Left kidney (tissue), 8 donors: ENCODE data around the gene DNAJB11. TPM values are rescaled to one million over a fixed set of nuclear protein-coding genes. Genes with fewer than 3 reads are reported as not detected.
"Not testable (repeated sequence)": the region's sequence is repeated elsewhere in the genome, so short reads cannot be mapped to it uniquely, and the experiment has no call there.

Experiments used
- DNase-seq: peaks from one replicate; pipeline ENCODE4 v3.0.0-alpha.2; 2013
- long read RNA-seq, 8 donors: transcript quantifications; one replicate each; lab custom pipeline, GENCODE V29; 2026
- polyA plus RNA-seq: library from polyadenylated mRNA; unstranded; fragments of 120-200 nt; gene quantifications from one replicate; pipeline ENCODE4 v1.2.1, GENCODE V29; 2013; ENCODE audit not compliant: insufficient read length

The DNAJB11 gene
- 74.6 TPM for polyA plus RNA-seq
- long read RNA-seq, donor 1, full-length matches to known transcripts, result 31 of 41 reads
- long read RNA-seq, donor 1, partial matches to known transcripts, result 10 of 41 reads
- long read RNA-seq, donor 1, other reads (novel, unspliced or antisense), result 0 of 41 reads
- long read RNA-seq, donor 2, full-length matches to known transcripts, result 27 of 37 reads
- long read RNA-seq, donor 2, partial matches to known transcripts, result 10 of 37 reads
- long read RNA-seq, donor 2, other reads (novel, unspliced or antisense), result 0 of 37 reads
- long read RNA-seq, donor 3, full-length matches to known transcripts, result 21 of 29 reads
- long read RNA-seq, donor 3, partial matches to known transcripts, result 8 of 29 reads
- long read RNA-seq, donor 3, other reads (novel, unspliced or antisense), result 0 of 29 reads
- long read RNA-seq, donor 4, partial matches to known transcripts, result 0 of 1 reads
- long read RNA-seq, donor 4, other reads (novel, unspliced or antisense), result 0 of 1 reads
- long read RNA-seq, donor 5, full-length matches to known transcripts, result 55 of 68 reads
- long read RNA-seq, donor 5, partial matches to known transcripts, result 13 of 68 reads
- long read RNA-seq, donor 5, other reads (novel, unspliced or antisense), result 0 of 68 reads
- long read RNA-seq, donor 6, full-length matches to known transcripts, result 24 of 40 reads
- long read RNA-seq, donor 6, partial matches to known transcripts, result 16 of 40 reads
- long read RNA-seq, donor 6, other reads (novel, unspliced or antisense), result 0 of 40 reads
- long read RNA-seq, donor 7, full-length matches to known transcripts, result 28 of 49 reads
- long read RNA-seq, donor 7, partial matches to known transcripts, result 21 of 49 reads
- long read RNA-seq, donor 7, other reads (novel, unspliced or antisense), result 0 of 49 reads
- long read RNA-seq, donor 8, transcript DNAJB11-201 (10 exons, 1,688 nt), result major isoform, 17 of 17 reads
- long read RNA-seq, donor 8, partial matches to known transcripts, result 0 of 17 reads
- long read RNA-seq, donor 8, other reads (novel, unspliced or antisense), result 0 of 17 reads

DNA sequence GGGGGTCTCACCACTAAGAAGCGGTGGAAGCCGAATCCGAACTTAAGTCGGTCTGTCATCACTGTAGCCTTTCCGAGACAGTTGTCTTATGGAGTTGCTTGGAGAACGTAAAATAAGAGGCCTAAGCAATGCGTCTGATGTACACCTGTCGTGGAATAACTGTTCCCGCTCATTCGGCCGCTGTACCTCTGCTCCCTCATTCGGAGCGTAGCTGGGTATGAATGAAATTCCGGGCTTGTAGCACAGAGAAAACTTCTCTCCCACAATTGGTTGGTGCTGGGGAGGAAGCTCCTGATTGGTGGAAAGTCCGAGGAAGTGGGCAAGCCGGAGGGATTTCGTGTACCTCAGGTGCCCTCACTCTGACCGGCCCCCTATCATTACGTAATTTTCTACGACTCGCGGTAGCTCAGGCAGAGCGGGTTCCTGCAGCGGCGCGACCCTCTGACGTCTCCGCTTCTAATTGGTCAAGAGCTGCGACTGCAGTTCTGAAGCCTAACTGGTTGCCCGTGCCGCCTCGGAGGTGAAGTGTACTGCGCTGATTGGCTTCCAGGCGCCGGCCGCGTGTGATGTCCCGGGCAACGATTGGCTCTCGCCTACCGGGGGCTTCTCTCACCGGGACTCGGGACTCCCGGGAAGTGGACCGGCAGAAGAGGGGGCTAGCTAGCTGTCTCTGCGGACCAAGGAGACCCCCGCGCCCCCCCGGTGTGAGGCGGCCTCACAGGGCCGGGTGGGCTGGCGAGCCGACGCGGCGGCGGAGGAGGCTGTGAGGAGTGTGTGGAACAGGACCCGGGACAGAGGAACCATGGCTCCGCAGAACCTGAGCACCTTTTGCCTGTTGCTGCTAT is at the start of gene DNAJB11:
Gene DNAJB11, plus strand, starts transcription at position 625 of the 845 bp plus-strand sequence. Its CDS starts 178 bp downstream, at position 803.
- DNase-seq, result peak; percentile 99

DNA sequence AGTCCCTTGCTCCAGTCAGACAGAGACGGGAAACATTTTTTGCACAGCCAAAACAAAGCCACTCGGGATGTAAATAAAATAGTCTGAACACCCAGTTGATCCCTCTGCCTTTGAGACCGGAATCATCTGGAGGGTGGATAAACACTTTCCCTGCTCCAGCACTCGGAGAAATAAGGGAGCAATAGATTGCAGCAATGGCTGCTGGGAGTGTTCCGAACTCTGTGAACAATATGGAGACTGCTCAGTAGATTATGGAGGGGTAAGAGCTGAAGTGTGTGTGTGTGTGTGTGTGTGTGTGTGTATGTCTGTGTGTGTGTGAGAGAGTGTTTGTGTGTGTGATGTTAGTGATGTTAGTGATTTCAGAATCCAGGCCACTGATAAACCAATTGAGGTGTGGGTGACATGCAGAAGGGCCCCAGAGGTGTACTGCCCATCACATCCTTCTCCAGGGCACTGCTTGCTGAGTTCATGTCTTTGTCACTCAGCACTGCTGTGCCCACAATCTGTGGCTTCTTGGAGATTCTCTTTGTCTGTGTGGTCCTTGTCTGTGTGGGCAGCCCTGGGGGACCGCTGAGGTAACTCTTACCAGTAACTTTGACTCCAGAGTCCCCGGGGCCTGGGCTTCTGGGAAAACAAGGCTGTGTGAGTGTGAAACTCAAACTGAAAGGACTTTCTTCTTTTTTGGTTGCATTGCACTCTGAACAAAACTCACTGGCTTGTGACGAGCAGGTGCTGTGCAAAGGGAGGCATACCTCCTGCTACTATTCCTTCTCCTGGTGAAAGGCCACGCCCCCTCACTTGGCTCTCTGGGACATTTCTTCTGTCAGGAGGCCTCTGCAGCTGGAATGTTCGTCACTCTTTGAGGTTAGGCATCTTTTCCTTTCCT is 49.3 kb upstream of the DNAJB11 start:
- DNase-seq, result peak; percentile 52

DNA sequence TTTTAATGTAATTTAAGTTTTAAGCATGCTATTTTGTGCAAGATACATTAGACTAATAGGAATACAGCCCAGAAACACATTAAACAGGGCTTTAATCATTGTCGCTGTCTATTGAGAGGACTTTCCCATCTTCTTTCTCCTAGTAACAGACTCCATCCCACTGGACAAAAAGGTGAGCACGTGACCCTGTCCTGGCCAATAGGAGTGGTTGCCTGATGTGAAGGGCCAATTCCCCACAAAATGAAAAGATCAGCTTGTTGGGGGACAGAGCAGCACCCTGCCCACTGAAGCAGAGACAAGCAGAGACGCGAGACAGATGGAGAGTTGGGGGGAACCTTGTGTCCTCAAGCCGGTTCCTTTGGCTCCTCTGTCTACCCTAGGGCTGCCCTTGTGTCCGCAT is 47.5 kb upstream of the DNAJB11 start:
- no peak for DNase-seq

DNA sequence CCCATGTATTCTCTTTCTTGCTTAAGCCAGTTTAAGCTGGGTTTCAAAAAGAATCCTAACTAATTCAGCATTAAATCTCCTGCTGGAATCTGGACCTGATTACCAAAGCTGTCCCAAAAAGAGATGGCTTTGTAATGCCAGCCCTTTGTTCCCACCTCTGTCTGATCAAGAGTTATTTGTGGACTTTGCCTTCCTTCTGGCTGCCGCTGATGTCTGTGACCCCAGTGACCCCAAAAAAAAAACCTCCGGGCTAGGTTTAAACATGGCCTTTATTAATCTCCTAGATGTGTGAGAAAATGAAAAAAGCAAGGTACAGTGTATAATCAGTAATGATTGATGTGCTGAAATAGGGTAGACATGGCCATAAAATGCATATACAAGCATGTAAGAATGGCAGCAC is 47.1 kb upstream of the DNAJB11 start:
- DNase-seq, result no peak

DNA sequence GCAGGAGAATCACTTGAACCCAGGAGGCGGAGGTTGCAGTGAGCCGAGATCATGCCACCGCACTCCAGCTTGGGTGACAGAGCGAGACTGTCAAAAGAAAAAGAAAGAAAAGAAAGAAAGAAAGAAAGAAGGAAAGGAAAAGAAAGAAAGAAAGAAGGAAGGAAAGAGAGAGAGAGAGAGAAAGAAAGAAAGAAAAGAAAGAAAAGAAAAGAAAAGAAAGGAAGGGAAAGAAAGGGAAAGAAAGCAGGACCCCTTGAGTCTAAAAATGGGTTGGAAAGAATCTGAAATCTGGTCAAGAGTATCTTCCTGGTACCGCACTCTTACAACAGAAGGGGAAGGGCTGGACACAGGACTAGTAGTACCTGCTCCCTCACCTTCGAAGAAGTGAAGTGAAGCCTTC is 45.9 kb upstream of the DNAJB11 start:
- no peak for DNase-seq

DNA sequence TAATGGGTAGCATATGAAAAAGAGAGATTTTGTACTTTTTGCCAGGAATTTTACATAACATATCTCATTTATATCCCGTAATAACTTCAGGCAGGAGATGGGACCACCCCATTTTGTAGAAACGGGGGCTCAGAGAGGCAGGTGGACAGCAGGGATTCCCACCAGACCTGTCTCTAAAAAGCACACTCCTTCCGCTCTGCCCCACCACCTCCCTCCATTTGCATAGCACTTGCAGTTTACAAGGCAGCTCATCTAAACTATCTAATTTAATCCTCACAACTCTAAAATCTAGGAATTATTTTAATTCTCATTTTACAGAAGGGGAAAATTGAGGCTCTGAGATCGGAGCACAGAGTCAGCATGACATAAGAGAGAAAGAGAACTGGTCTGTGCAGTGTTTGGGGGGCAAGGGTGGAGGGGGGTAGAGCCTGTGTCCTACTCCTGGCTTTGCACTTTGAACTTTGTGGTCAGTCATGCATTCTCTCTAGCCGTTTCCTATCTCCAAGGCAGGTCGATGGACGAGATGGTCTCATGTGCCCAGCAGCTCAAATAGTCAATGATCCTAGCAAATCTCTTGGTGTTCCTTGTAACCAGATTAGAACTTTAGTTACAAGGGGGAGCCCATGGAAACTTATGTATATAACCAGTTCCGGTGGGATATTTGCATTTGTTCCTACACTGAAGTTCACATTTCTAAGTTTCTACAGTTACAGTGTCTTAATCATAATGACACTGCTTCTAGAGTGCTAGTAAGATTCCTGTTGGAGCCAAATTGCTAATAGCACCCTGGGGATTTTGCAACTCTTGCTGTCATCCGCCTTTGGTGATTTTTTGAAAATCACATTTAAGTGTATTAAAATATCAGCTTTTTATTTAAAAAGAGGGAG is 44.9 kb upstream of the DNAJB11 start:
- DNase-seq, result no peak

DNA sequence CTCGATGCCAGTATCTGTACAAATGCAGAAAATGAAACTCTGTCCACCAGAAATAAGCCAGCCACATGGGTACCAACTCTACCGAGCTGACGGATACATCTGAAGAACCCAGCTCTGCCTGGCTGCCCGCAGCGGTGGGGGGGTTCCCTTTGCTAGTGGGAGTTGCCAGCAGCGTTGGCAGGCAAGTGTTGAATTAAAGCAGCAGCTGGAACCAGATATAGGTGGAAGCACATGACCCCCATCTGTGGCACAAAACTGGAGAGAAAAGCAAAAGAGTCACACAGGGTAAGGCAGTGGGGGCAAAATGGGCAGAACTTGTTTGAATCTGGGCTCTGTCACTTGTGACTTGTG is 44.3 kb upstream of the DNAJB11 start:
- DNase-seq, result peak; percentile 70

DNA sequence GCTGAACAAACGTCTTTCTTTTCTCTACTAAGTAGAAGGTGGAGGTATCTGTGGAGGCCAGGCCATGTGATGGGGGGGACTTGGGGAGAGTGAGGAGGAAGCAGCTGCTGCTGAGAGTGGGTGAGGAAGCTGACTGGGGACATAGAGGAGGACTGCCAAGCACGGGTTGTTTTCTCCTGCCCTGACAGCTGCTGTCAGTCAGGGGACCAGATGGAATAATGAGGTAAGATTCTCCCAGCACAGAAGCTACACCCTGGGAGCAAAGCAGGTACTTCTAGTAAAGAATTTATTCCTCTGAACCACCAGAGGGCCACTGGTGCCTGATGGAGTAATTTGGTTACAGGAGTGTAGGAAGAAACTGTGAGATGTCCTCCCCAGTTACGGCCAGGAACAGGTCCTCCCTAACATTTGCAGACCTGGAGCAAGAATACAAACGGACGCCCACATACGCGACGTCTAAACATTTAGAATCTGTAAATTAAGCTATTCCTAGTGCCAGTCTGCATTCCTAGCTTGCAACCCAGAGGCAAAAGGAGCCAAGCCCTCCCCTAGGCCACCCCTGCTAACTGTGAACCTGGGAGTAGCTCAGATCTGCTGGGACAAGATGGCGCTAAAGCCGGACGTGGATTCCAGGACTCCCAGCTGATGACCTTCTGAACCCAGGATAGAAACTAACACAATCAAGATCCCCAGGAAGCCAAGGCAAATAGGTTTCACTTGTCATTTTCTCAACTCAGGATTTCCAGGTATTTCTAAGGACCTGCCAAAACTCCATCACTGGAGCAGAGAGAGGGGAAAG is 41.1 kb upstream of the DNAJB11 start:
- DNase-seq, result no peak

DNA sequence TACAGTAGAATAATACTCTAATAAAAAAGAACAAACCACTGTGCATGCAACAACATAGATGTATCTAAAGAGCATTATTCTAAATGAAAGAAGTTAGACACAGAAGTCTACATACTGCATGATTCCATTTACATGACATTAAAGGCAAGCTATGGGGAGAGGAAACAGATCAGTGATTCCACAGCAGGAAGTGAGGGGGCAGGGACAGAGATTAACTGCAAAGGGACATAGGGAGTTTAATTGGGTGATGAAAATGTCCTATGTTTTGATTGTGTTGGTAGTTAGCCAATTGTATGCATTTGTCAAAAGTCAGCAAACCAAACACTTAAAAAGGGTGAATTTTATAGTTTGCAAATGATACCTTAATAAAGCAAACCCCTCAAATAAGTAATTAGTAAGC is 40.1 kb upstream of the DNAJB11 start:
- no peak for DNase-seq

DNA sequence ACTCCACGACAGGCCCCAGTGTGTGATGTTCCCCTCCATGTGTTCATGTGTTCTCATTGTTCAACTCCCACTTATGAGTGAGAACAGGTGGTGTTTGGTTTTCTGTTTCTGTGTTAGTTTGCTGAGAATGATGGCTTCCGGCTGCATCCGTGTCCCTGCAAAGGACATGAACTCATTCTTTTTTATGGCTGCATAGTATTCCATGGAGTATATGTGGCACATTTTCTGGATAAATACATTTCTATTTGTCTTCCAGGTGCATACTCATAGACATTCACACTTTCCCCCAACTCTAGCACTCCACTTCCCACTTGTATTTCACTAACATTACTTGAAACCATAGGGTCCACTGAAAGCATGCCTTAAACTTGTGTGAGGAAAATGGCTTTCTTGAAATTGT is 38.8 kb upstream of the DNAJB11 start:
- not testable (repeated sequence) for DNase-seq

DNA sequence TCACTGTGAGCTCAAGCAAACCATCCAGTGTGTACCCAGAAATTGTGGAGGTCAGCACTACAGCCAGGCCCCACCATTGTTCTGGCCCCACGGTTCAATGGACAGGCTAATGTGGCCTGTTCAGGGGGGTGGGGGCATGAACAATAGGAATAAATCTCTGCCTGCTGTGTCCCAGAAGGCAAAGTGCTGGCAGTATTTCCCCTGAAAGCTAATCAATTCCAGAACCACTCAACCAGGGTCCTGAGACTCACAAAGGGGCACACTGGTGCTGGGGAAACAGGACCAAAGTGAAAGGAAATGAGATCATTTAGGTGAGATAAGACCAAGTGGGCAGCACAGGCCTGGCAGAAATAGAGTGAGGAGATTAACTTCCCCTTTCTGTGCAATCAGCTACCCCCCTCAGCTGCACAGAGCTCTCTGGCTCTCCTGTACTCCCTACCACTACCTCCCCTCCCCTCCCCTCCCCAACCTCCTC is 37.9 kb upstream of the DNAJB11 start:
- no peak for DNase-seq

DNA sequence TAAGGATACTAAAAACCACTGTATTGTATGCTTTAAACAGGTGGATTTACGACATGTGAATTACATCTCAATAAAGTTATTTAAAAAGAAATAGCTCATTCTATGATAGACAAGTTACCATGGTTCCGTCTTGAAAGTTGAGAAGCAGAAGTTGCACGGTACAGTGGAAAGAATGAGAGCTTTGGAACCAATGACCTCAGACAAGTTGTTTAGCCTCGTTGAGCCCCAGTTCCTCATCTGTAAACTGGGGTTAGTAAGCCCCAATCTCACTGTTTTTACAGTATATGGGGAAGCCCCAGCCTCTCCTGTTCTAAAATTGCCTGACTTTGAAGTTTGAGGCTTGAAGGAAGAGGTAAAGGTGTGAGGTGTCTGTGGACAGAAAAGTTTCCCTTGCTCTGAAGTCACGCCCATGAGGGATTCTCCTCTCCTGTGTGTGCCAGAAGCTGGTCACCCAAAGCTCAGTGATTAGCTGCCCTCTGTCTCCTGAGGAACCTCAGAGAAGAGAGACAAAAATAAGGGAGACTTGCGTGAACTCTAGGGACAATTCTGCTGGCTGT is 36.3 kb upstream of the DNAJB11 start:
- DNase-seq, result no peak

DNA sequence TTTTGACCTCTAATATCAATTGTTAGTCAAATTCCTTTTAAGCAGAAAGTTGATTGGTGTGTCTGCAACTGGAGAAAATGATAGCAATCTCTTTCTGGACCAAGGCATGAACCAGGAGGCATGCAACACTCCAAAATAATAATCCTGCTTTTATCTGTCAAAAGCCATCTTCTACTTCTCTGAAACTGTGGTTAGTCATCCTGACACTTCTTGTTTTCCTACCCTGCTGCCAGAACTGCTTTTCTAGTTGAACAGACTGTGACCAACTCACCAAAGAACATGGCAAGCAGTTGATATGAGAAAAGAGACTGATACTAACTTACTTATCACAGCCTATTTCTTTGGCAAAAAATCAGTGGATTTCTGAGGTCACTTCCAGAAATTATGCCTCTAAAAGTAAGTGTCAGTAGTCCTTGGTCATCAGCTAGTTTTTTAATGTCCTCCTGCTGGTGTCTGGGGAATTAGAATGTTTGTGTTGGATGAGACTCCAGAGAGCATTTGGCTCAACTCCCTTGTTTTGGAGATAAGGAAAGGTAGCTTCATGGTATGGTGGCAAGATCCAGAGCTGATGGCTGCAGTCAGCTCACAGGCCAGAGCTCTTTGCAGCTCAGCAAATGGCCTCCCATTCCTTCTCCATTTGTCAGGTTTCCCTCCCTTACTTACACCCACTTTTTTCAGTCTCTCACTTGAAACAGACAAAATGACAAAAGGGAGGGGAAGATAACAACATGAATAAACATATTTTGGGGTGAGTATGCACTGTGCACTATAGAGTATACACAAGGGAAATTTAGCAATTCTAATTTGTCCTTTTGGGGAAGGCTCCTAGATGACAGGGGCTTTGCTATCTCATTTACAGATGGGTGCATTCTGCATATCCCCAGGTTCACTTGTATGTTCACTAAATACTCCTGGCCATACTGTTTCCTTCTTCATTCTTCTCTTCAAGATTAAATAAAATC is 33.4 kb upstream of the DNAJB11 start:
- DNase-seq, result no peak

DNA sequence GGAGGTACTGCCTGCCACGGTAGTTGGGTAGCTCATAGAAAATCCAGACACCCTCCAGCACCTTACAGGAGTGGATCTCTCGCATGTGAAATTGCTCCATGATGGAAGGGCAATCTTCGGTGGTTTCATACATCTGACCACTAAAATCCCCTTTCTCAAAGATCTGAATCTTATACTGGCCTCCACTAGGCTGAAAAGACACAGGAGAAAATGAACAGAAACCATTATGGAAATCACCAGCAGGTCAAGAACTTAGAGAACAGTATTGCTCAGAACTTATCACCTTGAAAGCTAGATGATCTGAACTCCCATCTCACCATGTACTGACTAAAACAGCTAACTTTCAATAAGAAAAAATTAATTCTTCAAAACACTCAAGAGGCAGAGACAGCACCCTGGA is 31.7 kb upstream of the DNAJB11 start:
- no peak for DNase-seq

DNA sequence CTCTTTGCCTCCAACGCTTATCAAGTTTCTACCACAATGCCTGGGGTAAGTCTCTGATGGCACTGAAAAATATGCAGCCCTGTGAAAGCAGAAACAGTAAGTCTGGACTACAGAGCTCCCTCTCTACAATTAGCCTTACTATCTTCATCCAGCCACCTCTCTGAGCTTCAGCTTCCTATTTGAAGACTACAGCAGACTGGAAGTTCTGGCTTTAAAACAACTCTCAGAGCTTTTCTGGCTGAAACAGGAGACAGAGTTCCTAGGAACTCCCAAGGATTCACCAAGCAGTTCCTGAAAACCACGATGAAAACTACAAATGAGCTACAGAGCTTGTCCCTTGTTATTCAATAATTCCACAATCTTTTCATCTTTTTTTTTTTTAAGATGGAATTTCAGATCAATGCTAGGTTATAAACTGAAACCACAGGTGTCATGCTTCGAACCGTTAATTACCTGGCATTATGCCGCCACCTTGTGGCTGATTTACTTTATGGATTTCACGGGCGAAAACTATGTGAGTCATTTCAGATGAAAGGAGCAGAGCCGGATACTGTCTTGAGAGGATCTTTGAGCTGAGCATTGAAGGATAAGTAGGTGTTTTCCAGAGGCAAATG is 30.2 kb upstream of the DNAJB11 start:
- peak; percentile 77 for DNase-seq

DNA sequence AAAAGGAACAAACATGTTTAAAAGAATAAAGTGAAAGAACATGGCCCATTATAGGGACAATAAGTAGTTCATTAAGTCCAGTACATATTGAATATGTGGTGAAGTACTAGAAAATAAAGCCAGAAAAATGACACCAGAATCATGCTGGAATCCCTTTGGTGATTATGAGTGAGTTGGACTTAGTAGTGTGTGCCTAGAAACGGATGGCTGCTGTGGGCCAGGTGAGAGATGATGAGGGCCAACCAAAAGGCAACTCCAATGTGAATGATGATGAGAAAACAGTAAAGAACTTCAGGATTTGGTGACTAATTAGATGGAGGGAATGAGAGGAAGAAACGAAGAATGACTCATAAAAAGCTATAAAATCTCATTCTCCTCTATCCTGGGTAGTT is 29.7 kb upstream of the DNAJB11 start:
- DNase-seq, result no peak

DNA sequence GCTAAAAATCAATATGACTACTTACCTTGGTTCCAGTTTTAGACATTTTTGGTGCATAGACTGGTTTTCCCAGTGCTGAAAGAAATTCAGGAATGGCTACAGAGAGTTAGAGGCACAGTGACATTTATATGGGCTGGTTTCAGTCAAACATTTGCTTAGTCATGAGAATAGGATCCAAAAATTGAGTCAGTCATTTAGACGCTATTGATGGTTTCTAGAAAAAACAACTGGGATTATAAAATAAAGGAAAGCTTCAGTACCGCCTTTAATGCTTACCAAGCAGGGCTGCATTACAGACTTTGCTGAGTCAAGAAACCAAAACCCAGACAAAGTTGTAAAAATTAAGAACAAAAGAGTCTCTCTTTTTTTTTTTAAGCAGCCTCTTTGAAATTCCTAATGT is 26.2 kb upstream of the DNAJB11 start, which contains the start of gene CRYGS:
Gene CRYGS, minus strand, starts transcription at position 100 of the 400 bp plus-strand sequence. Its CDS starts 54 bp downstream, at position 46.
- no peak for DNase-seq
